Nephron (organoid): ENCODE measurements around the gene CACNA1I.
"Not testable (repeated sequence)": the region's sequence is repeated elsewhere in the genome, so short reads cannot be mapped to it uniquely, and the experiment has no call there.

Experiments used
- H3K27ac Mint-ChIP-seq, 3 experiments: 2 replicates each; pipeline ENCODE4 v1.8.0; 2020; ENCODE audit warnings: mixed read lengths in 3 of 3, mild to moderate bottlenecking in 2 of 3, moderate library complexity in 1 of 3
- H3K27me3 Mint-ChIP-seq: 2 replicates; pipeline ENCODE4 v1.8.0; 2021; ENCODE audit warnings: low read depth, mild to moderate bottlenecking, moderate library complexity, mixed read lengths
- H3K36me3 Mint-ChIP-seq: 2 replicates; pipeline ENCODE4 v1.8.0; 2020; ENCODE audit warnings: low read depth, mixed read lengths
- H3K4me1 Mint-ChIP-seq: 2 replicates; pipeline ENCODE4 v1.8.0; 2020; ENCODE audit warnings: mixed read lengths
- H3K4me3 Mint-ChIP-seq, 3 experiments: 2 replicates each; pipeline ENCODE4 v1.8.0; 2020; ENCODE audit warnings: mild to moderate bottlenecking in 3 of 3, mixed read lengths in 3 of 3, moderate library complexity in 2 of 3
- H3K9me3 Mint-ChIP-seq: 2 replicates; pipeline ENCODE4 v1.8.0; 2020; ENCODE audit warnings: mixed read lengths
- TF ChIP-seq, protein P1 (sequence below), 3 experiments: fragments of 200-600 bp; sonication (generic); IDR thresholded peaks; one replicate each; pipeline ENCODE4 v1.5.0; 2021; ENCODE audit warnings: antibody characterized with exemption in 3 of 3; ENCODE audit not compliant: unreplicated experiment in 3 of 3

The CACNA1I gene

DNA sequence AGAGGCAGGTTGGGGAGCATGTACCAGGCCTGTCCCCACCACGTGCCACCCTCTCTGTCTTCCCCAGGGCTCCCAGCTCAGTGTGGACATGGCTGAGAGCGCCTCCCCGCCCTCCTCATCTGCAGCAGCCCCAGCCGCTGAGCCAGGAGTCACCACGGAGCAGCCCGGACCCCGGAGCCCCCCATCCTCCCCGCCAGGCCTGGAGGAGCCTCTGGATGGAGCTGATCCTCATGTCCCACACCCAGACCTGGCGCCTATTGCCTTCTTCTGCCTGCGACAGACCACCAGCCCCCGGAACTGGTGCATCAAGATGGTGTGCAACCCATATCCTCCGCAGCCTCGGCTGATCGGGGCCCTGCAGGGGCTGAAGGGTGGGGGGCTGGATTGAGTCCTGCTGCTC, at the start of gene CACNA1I:
CACNA1I (plus strand) TSS at position 89 of the 400 bp plus-strand sequence; CDS start at position 89, 0 bp downstream.
- H3K27ac Mint-ChIP-seq, result no peak within 1 kb of the TSS
- peaks cover 2% of the 10 kb centered on the region for H3K9me3 Mint-ChIP-seq
- no peaks in the 10 kb centered on the region for H3K4me1 Mint-ChIP-seq
- peaks cover 12% of the 10 kb centered on the region for H3K27me3 Mint-ChIP-seq
- TF ChIP-seq, protein P1, sequence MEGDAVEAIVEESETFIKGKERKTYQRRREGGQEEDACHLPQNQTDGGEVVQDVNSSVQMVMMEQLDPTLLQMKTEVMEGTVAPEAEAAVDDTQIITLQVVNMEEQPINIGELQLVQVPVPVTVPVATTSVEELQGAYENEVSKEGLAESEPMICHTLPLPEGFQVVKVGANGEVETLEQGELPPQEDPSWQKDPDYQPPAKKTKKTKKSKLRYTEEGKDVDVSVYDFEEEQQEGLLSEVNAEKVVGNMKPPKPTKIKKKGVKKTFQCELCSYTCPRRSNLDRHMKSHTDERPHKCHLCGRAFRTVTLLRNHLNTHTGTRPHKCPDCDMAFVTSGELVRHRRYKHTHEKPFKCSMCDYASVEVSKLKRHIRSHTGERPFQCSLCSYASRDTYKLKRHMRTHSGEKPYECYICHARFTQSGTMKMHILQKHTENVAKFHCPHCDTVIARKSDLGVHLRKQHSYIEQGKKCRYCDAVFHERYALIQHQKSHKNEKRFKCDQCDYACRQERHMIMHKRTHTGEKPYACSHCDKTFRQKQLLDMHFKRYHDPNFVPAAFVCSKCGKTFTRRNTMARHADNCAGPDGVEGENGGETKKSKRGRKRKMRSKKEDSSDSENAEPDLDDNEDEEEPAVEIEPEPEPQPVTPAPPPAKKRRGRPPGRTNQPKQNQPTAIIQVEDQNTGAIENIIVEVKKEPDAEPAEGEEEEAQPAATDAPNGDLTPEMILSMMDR (IDR thresholded peaks at IDR 0.05; ENCODE audit: unreplicated experiment in 3 of 3), result no peak
- H3K36me3 Mint-ChIP-seq, result no peaks in the 10 kb centered on the region
- no peak within 1 kb of the TSS for H3K4me3 Mint-ChIP-seq

DNA sequence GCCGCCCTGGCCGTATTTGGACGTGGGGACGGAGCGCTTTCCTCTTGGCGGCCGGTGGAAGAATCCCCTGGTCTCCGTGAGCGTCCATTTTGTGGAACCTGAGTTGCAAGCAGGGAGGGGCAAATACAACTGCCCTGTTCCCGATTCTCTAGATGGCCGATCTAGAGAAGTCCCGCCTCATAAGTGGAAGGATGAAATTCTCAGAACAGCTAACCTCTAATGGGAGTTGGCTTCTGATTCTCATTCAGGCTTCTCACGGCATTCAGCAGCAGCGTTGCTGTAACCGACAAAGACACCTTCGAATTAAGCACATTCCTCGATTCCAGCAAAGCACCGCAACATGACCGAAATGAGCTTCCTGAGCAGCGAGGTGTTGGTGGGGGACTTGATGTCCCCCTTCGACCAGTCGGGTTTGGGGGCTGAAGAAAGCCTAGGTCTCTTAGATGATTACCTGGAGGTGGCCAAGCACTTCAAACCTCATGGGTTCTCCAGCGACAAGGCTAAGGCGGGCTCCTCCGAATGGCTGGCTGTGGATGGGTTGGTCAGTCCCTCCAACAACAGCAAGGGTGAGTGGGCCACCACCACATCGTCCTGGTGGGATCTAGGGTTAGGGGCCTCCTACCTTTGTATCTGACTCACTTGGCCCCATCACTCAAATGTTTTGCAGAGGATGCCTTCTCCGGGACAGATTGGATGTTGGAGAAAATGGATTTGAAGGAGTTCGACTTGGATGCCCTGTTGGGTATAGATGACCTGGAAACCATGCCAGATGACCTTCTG, 49.3 kb upstream of the CACNA1I start:
- not testable (repeated sequence) for H3K9me3 Mint-ChIP-seq, H3K27me3 Mint-ChIP-seq
- peaks cover 48% of the 10 kb centered on the region for H3K36me3 Mint-ChIP-seq
- H3K4me1 Mint-ChIP-seq, result peaks cover 58% of the 10 kb centered on the region
- H3K27ac Mint-ChIP-seq, result peak overlapping the region; percentile 99 to 100 (median 100)
- peak overlapping the region; percentile 94 to 98 (median 94) for H3K4me3 Mint-ChIP-seq

DNA sequence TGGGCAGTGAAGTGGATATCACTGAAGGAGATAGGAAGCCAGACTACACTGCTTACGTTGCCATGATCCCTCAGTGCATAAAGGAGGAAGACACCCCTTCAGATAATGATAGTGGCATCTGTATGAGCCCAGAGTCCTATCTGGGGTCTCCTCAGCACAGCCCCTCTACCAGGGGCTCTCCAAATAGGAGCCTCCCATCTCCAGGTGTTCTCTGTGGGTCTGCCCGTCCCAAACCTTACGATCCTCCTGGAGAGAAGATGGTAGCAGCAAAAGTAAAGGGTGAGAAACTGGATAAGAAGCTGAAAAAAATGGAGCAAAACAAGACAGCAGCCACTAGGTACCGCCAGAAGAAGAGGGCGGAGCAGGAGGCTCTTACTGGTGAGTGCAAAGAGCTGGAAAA, 48.5 kb upstream of the CACNA1I start:
- not testable (repeated sequence) for H3K27me3 Mint-ChIP-seq, H3K9me3 Mint-ChIP-seq
- Mint-ChIP-seq H3K36me3 (peaks cover 47% of the 10 kb centered on the region), H3K4me1 (peaks cover 60% of the 10 kb centered on the region), H3K4me3 (peak overlapping the region; percentile 94 to 98 (median 94)), H3K27ac (peak overlapping the region; percentile 99 to 100 (median 100))

DNA sequence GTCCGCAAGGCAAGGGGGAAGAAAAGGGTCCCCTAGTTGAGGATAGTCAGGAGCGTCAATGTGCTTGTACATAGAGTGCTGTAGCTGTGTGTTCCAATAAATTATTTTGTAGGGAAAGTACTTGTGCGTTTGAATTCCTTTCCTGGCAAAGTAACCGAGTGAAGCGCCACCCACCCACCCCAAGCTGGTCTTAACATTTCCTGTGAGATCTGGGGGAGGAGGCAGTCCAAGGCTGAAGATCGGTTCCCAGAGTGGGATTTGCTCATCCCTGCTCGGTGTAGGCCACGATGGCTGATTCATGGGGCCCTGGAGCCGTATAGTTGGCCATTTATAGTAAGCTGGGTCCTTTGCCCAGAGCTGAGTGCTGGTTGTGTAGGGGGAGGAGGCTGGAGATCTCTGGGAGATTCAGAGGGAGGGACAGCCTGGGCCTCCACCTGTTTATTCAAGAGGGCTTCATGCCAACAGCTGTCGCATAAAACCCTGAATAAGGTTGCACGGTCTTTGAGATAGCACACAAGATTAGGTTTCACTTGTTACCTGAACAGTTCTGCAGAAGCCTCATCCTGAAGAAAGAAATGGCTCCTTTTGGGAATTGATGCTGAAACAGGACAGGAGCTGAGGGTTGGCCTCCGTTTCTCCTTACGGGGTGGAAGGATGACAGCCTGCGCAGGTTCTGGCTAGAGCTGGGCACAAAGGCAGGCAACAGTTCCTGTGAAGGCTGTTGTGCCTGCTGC, 47.8 kb upstream of the CACNA1I start:
- H3K4me3 Mint-ChIP-seq, result peak overlapping the region; percentile 94 to 98 (median 94)
- no peaks in the 10 kb centered on the region for H3K9me3 Mint-ChIP-seq
- H3K36me3 Mint-ChIP-seq, result peaks cover 44% of the 10 kb centered on the region
- H3K27me3 Mint-ChIP-seq, result peaks cover 6% of the 10 kb centered on the region
- TF ChIP-seq, protein P1 (IDR thresholded peaks at IDR 0.05; ENCODE audit: unreplicated experiment in 3 of 3), result no peak
- H3K27ac Mint-ChIP-seq, result peak overlapping the region; percentile 99 to 100 (median 100)
- H3K4me1 Mint-ChIP-seq, result peaks cover 61% of the 10 kb centered on the region

DNA sequence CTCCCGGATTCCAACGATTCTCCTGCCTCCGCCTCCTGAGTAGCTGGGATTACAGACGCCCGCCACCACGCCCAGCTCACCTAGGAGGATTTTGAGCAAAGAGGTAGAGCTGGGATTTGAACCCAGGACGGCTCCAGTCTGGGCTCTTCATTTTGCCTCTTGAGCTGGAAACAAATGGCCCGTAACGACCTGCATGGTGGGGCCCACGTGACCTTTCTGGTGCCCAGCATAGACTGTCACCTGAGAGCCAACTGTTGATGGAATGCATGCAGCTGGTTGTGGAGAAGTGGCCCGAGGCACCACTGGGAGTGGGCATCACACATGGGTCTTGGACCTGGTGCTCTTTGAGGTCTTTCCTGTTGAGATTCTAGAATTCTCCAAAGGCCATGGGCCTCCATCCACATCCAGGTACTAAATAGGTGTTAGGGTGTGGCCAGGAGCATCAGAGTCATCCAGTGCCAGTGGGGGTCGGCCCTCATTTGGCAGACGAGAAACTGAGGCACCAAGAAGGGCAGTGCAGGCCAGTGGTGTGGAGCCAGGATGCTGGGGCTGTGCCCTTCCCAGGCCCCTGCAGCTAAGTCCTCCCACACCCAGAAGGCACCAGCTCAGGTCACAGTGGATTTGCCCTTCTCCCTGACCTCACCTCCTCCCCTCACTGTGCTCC, 46.3 kb upstream of the CACNA1I start:
- H3K36me3 Mint-ChIP-seq, result peaks cover 44% of the 10 kb centered on the region
- H3K27me3 Mint-ChIP-seq, result peaks cover 6% of the 10 kb centered on the region
- H3K4me1 Mint-ChIP-seq, result peaks cover 63% of the 10 kb centered on the region
- H3K9me3 Mint-ChIP-seq, result no peaks in the 10 kb centered on the region
- peak overlapping the region; percentile 67 to 88 (median 86) for H3K27ac Mint-ChIP-seq
- peak overlapping the region; percentile 69 to 85 (median 80) for H3K4me3 Mint-ChIP-seq
- TF ChIP-seq, protein P1 (IDR thresholded peaks at IDR 0.05; ENCODE audit: unreplicated experiment in 3 of 3), result no peak

DNA sequence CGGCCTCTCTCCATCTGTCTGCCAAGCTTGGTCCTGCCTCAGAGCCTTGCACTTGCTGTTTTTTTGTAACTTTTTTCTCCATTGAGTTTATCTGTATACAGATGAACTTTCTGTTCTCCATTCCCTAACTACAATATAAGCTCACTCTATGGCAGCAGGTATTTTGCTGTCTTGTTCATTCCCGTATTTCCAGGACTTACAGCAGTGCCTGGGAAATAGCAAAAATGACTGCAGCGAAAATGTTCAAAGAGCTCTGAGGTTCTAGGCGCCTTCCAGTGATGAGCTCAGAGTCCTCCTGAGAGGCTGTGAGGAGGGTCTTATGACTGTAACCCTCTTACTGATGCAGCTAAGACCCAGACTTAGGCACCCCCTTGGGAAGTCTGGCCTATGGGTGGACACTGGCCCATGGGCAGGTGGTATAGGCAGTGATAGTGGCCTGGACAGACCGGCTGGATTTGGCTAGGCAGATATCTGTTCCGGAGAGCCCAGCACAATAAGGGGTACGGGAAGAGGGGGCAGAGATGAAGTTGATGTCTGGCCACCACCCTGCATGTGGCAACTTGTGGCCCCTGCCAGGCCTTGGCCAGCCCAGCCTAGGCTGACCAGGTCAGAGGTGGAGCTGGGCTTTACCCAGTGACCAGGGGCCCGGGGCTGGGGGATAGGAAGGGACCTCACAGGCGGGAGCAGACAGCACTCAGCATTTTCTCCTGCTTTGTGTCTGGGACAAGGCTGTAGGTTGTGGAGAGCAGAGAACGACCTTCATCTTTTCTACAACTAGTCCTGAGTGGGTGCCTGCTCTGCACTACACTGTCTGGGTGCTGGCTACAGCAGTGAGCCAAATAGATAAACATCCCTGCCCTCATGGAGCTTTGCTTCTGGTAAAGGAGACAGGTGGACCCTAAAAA, 45.5 kb upstream of the CACNA1I start:
- Mint-ChIP-seq H3K27ac (peak overlapping the region; percentile 67 to 88 (median 86)), H3K36me3 (peaks cover 48% of the 10 kb centered on the region), H3K27me3 (peaks cover 6% of the 10 kb centered on the region), H3K9me3 (no peaks in the 10 kb centered on the region), H3K4me3 (peak overlapping the region; percentile 69 to 85 (median 80)), H3K4me1 (peaks cover 69% of the 10 kb centered on the region)
- TF ChIP-seq, protein P1 (IDR thresholded peaks at IDR 0.05; ENCODE audit: unreplicated experiment in 3 of 3), result no peak
